Anterior cingulate cortex (tissue), 58 donors: Measurements from ENCODE around the gene SMG6.
"Not testable (repeated sequence)": the region's sequence is repeated elsewhere in the genome, so short reads cannot be mapped to it uniquely, and the experiment has no call there.

ENCODE experiments used
- DNase-seq, 58 donors: peaks; one replicate each; lab custom pipeline; 2025; lab: John Stamatoyannopoulos, UW

Gene SMG6

DNA sequence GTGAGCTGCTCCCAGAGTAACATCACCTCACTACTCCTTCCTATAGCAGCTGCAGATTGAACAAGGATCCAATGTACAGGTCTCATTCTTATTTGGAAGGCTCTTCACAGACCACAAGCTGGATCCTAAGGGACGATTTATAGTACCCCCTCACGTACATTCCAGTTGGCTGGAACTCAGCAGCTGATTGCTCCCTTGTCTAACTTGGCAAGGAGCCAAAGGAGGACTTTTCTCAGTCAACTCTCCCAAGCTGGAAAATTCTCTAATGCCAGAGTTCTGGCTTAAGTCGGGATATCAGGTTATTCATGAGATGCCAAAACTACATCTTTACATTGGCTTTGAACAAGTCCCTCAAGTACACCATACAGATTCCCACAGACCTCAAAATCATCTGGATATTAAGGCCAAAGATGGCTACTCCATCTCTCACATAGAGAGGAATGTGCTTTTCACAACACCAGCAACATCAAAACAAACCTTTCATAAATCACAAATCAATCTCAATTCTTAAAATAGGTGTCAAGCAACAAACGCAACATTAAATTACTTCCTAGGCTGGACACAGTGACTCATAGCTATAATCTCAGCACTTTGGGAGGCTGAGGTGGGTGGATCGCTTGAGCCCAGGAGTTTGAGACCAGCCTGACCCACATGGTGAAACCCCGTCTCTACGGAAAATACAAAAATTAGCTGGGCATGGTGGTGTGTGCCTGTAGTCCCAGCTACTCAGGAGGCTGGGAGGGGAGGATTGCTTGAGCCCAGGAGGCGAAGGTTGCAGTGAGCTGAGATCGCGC lies 39.3 kb downstream of the SMG6 start:
- no peak for DNase-seq

DNA sequence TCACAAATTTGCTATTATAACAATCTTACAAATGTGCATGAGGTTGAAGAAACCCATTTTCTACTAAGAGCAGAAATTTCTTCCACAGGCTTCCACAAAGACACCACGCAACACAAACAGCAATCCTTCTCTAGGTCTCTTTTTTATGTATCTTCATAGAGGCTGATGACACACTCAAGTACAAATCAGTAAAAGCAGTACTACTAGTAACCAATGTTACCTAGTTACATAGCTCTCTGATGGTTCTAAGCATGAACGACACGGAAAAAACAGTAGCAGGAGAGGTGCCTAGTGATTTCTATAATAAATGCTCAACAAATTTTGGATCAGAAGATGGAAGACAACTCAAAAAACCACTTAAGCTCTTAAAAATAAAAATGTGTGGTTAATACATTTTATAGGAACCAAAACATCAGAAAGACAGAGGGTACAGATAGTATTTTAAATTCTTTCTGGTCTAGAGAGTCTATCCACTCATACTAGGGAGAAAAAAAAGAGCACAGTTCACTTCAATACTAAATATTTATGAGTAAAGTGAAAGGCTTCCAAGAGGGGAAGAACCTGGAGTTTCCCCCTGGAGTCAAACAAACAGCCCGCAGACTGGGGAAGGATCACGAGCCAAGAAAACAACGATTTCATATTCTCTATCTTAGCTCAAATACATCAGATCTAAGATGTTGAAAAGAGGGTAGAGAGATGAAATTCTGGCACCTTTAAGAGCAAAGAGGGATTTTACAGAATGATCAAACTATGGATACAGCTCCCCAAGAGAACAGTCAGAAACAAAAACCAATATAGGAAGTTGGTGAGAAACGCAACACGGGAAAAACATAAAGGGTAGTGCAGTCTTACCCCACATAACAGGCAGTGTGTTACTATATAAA lies 40.2 kb downstream of the SMG6 start:
- DNase-seq: no peak

DNA sequence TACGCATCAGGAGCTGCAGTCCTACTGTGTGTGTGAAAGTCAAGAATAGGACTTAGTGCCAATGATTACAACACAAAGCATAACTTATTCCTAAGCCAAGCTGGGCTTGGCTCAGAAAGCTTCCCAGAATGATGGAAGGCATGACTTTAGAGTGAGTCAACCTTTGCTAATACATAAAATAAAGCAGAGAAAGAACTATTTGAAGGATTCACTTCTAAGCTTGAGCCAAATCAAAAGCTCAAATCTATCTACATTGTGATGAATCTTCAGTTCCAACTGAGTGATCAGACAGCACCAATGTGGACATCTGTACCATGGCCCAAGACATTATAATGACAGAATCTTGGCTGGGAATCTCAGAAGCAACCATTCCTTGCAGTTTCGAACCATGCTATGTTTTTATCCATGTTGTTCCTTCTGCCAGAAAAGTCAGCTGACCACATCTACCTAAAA lies 41.4 kb downstream of the SMG6 start:
- DNase-seq: no peak

DNA sequence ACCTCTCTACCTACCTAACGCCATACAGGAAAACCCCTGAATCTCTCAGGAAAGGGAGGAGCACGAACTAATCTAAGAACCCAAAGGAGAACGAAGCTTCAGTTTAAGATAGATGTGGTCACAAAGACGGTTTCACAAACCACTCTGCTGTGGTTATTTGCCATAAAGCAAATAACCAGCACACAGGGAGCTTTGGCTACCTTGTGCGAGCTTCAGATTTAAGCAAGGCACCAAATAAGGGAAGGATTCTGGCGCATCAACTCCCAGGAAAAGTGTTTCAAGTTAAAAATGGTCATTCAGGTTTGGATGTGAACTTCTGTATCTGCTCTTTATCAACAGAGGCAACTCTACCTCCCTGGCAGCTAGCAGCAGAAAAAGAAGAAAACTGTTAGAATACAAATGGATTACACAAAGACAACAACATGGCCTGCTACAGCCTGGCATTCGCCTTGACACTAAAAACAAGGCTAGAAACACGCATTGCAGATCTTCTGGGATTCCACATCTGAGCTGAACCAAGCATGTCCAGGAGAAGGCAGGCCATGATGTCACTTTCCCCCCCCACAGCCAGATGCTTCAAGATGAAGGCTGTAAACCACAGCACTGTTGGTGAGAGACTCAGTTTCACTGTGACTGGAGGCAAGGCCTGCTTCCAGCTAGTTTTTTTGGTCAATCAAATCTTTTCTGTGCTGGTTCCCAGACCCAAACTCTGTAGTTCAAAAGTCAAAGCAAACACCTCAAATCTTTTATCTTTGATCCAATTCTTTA lies 43.6 kb downstream of the SMG6 start:
- no peak for DNase-seq

DNA sequence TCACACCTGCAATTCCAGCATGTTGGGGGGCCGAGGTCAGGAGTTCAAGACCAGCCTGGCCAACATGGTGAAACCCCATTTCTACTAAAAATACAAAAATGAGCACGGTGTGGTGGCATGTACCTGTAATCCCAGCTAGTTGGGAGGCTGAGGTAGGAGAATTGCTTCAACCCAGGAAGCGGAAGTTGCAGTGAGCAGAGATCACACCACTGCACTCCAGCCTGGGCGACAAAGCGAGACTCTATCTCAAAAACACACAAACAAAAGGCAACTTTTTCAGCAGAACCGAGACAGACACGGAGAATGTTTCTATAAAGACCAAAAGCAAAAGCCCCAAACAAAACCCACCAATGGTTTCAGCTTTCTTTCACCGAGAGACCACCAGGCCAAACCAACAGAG lies 44.8 kb downstream of the SMG6 start:
- not testable (repeated sequence) for DNase-seq

DNA sequence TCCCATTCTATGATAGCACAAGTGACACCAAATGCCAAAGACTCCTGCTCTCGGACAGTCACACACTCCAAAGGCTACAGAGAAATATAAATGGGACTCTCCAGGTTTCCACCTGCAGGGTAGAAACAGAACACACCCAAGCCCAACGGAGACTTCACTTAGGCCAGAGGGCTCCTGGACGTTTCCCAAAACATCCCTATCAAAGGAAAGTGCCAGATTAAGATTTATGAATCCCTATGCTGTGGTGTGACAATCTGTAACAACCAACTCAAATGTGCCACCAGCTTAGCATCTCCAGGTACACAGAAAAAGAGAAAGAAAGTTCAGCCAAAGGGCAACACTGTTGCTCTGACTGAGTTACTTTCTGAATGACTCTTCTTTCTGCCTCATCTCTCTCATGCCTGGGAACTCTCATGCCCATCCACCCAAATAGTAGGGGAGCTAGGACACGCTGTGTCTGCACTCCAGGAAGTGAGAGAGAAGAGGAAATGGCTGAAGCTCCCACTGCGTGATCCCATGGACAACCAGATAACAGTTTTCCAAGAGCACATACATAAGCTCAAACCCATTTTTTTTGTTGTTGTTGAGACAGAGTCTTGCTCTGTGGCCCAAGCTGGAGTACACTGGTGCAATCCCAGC lies 49.7 kb downstream of the SMG6 start:
- no peak for DNase-seq

DNA sequence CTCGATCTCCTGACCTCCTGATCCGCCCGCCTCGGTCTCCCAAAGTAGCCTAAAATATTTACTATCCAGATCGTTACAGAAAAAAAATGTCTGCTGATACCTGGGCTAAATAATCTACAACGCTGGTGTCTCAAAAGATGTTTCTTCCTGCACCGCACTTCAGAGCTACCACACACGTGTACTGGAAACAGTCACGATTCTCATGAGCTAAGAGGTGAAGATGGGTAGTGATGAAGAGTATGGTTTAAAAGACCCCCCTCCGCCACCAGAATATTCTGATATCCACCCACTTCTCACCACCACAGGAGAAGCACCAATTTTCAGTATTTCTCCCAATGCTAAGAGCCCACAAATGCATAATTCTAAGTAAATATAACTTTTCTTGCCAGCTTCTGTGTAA lies 50.2 kb downstream of the SMG6 start:
- DNase-seq: no peak

DNA sequence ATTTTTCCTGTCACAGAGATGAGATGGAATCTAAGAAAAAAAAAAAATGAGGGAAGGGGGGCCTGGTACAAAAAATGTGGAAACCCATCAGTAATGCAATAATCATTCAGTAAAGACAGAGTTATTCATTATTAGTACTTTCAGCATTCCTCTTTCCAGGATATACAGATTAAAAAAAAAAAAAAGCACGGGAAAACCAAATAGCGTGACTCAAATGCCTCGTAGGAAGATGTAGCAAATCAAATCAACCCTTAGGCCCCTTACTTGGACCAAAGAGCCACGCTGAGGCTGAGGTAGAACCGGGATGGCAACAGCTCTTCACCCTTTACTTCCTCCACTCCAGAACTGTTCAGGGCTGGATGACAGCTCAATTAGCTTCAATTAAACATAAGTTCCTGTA lies 52.5 kb downstream of the SMG6 start:
- no peak for DNase-seq

DNA sequence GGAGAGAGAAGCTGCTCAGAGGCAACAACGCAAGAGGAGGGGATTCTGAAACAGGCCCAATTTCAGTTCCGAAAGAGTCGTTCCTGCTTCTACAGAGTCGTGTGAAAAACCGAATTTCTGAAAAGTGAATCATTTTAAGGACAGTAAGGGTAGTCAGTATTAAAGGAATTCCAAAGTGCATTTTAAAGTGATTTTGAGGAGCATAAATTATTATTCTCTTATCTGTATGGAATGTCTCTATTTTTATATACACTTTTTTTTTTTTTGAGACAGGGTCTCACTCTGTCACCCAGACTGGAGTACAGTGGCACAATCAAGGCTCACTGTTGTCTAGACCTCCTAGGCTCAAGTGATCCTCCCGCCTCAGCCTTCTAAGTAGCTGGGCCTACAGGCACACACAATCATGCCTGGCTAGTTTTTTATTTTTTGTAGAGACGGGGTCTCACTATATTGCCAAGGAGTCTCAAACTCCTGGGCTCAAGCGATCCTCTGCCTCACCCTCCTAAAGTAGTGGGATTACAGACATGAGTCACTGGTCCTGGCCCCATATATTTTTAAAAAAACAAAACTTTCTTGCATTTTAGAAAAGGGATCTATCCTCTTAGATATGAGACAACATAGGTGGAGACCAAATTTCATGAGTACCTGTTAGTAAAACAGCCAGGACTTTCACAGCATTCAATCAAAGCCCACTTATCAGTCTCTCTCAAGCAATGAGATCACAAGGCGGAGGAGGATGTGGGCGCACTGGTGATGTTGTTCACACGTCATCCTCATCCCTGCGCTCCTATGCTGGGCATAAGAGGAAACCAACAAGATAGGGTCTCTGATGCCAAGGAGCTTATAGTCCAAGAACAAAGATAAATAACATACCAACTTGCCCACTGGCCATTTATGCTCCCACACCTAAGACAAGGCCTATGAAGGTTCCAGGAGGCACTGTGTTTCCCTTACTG lies 53.2 kb downstream of the SMG6 start:
- DNase-seq: no peak

DNA sequence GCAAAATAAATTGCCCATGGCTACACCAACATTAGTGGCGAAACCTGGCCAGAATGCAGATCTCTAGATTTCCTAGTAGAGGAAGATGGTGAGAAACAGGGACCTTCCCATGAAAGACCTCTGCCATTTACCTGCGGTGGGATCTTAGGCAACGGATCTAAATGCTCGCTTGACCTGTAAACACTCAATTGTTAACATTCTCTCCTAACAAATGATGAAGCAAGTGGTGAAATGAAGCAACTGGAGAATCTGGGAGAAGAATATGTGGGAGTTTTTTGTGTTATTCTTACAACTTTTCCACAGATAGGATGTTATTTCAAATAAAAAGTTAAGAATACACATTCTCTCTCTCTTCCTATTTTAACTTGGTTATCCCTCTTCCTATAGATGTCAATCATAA lies 56.6 kb downstream of the SMG6 start:
- no peak for DNase-seq

DNA sequence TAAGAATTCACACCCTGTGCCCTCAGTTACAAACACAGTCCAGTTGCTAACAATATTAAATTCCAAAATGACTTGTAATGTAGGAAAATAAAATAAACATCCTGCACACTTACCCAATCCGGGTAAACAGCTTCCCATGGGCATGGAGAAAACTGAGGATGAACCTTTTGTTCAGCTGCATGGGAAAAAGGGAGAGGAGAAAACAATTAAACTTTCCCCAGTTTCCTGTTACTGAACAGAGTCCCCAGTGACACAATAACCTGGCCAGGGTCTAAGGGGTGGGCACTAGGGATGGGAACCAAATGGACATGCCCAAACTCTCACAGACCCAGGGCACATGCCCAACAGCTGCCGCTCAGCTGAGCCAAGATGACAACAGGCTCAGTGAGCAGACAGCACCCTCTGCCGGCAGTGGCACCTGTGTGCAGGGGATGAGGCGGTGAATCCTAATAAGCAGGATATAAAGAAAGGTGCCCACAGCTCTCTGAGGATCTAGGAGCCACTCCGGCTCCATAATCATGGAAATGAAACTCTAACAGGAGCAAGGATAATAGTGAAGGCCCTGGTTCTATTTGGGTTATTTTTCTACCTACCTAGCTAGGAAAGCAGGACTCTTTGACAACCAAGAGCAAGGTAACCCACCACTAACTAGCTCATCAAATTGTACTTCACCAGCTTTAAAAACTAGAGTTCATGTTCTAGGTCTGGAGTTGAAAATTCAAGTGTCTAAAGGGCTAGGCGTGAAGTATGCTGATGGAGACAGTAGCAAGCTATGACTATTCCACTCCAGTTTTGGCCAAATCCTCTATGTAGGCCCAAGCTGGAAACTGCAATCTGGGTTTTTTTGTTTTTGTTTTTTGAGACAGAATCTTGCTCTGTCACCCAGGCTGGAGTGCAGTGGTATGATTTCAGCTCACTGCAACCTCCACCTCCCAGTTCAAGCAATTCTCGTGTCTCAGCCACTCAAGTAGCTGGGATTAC lies 58.8 kb downstream of the SMG6 start:
- DNase-seq: peak in 54 of 58 donors; percentile 16 to 86 (median 66)

DNA sequence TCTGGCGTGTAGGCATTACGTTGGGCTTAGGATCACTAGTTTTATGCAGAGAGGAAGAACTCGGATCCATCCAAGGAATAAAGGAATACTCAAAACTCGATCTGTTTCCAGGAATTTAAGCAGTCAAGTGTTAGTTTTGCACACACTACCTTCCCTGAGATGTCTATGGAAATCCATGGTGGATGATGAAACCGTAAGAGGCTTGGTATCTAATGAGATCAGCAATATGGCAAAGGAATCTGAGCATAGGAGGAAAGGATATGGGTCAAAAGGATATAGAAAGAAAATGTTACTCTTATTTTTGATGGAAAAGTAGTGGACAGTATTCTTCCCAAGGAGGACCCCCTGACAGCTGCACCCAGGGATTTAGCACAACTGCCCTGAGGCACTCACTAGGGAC lies 59.6 kb downstream of the SMG6 start:
- no peak for DNase-seq

DNA sequence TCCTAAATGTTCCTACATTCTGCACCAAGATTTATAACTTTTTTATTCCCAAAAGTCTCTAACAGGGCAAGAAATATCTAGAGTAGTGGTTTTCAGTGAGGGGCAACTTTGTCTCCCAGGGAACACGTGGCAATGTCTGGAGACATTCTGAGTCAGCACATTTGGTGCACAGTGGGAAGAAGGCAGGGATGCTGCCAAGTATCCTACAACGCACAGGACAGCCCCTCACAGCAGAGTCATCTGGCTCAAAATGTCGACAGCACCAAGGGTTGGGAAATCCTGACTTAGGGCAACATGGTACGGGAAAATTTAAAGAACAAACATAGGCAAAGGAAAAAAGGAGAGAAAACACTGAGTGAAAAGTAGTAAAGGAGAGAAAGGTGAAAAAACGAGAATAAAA lies 61.8 kb downstream of the SMG6 start:
- peak in 2 of 58 donors; percentile 7 to 9 for DNase-seq

DNA sequence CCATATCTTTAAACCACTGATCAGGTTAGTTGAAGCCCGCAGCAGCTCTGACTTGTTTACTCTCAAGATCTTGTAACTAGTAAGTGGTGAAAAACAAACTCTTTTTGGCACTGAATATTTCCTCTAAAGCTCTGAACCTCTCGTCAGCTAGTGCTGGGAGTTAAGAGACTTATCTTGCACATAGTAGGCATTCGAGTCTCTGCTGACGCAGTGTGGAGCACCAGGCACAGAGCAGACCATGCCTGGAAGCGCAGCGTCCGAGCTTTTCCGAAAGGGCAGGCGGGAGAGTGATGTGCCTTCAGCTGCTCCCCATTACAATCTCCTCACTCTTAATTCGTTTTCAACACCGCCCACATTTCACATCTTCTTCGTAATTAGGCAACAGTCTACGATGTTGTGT lies 63.0 kb downstream of the SMG6 start:
- DNase-seq: no peak

DNA sequence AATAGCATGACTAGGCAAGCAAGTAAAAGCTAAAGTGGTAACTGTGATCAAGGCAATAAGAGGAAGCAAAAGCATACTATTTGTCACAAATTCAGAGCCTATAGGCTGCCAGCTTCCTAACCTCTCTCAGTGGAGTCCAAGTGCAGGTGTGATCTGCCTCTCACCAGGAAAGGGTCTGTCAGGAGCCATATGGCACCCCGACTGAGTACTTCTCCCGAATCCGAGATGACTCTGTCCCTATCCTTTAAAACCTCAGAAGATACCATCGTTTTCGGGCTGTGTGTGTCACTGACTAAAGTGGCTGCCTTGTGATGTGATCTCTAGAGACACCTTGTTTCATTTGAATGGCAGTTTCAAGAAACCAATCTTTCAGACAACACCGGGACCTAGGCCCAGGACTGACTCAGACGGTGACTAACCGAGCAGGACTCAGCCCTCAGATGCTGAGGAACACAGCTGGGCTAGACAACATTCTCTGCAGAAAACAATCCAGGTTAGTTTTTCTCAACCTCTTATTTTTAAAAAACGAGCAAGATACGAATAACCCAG lies 63.6 kb downstream of the SMG6 start:
- DNase-seq: peak in 4 of 58 donors; percentile 2 to 43 (median 12)

DNA sequence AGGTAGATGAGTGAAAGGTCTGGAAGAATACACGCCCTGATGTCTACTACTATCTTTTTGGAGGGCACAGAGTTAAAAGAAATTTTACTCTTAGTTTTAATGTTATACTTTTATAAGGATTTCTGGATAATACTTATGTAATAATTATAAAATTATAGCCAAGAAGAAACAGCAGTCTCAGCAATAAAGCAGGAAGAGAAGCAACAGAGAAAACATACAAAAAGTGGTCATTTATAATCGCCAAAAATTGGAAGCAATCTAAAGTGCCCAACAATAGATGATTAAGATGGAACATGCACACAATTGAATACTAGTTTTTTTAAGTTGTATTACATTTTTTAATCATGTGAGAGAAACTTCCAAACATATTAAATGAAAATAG lies 64.4 kb downstream of the SMG6 start:
- DNase-seq: no peak

DNA sequence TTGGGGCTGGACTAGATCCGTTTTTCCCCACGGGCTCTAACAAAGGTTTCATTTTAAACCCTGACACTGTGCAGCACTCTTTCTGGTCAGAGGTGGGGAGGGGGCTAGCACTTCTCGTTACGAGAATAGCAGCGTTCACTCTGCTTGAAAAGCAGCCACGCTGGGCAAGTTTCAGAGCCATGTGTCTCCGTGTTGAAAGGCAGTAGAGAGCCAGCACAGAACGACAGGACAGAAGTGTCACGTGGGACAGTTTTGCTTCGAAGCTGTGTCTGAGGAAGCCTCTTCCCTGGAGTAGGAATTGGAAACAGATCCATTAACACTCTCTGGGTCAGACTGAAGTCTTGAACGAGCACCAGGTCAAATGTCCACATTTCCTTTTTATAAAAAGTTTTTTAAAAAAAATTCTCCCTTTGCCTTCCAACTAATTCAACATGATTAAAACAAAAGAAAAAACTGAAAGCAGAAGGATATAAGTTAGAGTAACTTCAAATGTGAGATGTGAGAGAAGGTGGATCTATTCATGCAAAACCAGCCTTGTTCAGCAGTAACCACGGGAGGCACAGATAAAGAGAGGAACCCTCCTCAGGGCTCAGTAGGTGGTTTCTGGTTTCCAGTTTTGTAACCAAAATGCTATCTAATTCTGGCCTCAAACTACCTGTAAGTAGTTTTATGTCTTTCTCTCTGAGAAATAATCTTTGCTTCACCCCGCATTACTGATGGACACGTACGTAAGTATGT lies 65.0 kb downstream of the SMG6 start:
- peak in 25 of 58 donors; percentile 5 to 65 (median 38) for DNase-seq
